NCI-H460 (cell line): ENCODE results near the gene CDK17. TPM values are rescaled to one million over a fixed set of nuclear protein-coding genes. Genes with fewer than 3 reads are reported as not detected.
"Not testable (repeated sequence)": the region's sequence is repeated elsewhere in the genome, so short reads cannot be mapped to it uniquely, and the experiment has no call there.

ENCODE experiments used
- DNase-seq: peaks from one replicate; pipeline ENCODE4 v3.0.0-alpha.2; 2016; ENCODE audit warnings: low read depth; ENCODE audit errors: extremely low read depth
- total RNA-seq: library from RNA; depleted of rRNA; stranded (reverse); fragments of >200 nt; shearing (Covaris generic); gene quantifications from 2 replicates; pipeline ENCODE4 v1.2.3, GENCODE V29; 2014

CDK17 gene
- total RNA-seq, 1 experiment from 2014 or later: 43.1 TPM

DNA sequence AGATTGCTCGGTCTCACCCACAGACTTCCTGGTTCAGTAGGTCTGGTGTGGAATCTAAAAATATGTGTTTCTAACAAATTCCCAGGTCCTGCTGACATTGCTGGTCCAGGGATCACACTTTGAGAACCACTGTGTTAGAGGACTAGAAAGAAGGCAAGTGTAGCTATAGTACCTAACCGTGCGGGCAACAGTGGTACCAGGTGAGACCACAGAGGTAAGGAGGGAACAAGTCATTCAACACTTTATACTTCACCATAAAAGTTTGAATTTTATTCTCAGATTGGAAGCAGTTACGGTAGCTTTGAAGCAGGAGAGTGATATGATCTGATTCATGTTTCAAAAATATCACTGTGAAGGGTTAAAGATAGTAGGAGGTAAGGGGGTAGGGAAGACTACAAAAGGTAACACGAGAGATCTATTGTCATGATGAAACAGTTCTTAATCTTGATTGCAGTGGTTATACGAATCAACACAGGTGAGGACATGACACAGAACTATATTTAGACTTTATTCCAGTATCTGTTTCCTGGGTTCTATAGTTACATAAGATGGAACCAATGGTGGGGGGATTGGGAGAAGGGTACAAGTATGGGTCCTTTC is 73.5 kb downstream of the CDK17 start:
- no peak for DNase-seq

GRCh38 chr12:96323906-96324305 is 76.3 kb downstream of the CDK17 start:
- no peak for DNase-seq

GRCh38 chr12:96322720-96323119 is 77.5 kb downstream of the CDK17 start:
- no peak for DNase-seq

DNA sequence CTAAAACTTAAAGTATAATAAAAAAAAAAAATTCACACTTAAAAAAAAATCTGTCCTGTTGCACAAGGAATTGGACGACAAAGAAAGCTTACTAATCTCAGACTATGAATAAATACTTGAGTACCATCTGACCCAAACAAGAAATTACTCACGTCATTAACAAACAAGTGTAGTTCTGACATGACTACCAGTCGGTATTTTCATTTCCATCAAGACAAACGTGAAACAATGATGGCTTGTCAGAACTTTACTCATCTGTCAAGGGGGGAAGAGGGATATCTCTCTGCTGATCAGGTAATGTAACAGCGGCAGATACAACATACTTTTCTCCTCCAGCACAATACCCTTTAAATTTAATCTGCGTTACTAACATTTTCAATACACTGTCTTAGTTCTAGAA is 78.3 kb downstream of the CDK17 start:
- DNase-seq: no peak

DNA sequence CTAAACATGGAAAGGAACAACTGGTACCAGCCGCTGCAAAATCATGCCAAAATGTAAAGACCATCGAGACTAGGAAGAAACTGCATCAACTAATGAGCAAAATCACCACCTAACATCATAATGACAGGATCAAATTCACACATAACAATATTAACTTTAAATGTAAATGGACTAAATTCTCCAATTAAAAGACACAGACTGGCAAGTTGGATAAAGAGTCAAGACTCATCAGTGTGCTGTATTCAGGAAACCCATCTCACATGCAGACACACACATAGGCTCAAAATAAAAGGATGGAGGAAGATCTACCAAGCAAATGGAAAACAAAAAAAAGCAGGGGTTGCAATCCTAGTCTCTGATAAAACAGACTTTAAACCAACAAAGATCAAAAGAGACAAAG is 82.4 kb downstream of the CDK17 start:
- not testable (repeated sequence) for DNase-seq

- DNase-seq: not testable (repeated sequence)
Measured at GRCh38 chr12:96315741-96316481, 84.3 kb downstream of the CDK17 start.

GRCh38 chr12:96314723-96315122 is 85.5 kb downstream of the CDK17 start:
- DNase-seq: no peak

DNA sequence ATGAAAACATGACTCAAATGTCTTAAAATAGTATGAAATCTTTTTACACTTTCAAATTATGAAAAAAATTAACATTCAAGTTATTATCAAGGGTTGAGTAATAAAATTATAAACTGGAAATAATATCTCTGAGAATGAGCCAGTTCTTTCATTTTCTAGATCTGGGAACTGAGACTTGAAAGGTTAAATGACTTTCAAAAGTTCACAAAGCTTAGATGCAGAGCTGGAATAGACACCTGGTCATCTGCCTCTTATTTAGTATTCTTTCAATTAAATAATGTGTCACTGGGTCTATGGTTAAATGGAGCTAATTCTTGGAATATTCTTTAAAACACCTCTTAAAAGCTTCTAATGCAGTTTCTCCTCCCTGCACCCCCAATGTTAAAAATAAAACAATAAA is 86.6 kb downstream of the CDK17 start:
- no peak for DNase-seq

GRCh38 chr12:96311191-96311590 is 89.0 kb downstream of the CDK17 start:
- no peak for DNase-seq

DNA sequence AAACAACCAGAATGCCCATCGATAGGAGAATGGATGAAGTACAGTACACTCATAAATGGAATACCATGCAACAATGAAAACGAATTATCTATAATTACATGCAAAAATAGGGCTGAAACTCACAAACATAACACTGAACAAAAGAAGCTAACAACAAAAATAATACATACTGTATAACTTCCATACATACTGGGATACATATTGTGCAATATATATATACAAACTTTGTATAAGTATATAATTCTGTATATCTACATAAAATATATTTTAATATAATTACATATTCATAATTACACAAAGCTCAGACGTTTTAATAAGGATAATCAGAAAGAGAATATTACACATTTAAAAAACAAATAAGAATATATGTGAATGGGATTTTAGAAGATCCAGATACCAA is 90.2 kb downstream of the CDK17 start:
- DNase-seq: no peak

DNA sequence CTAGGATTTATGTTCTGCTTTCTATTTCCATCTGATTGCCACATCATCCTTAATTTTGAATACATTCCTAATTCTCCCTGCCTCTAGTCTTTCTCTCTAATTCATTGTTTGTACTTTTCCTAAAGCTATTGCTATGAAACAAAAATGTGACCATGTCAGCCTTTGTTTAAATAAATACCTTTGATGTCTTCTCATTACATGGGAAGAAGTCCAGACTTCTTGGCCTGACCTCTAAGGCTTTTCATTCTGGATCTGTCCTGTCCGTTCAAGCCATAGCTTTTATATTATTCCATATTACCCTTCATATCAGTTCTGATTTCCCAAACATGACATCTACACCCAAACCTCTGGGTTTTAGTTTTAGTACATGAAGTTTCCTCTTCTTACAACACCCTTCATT is 91.4 kb downstream of the CDK17 start:
- no peak for DNase-seq

DNA sequence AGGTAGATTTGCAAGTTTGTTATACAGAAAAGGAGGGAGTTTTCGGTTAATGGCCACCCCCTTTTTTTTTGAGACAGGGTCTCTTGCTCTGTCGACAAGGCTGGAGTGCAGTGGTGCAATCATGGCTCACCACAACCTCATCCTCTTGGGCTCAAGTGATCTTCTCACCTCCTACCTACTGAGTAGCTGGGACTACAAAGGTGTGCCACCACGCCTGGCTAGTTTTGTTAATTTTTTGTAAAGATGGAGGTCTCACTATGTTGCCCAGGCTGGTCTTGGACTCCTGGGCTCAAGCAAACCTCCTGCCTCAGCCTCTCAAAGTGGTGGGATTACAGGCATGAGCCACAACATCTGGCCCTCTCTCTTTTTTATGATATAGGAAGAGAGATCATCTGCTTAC is 94.6 kb downstream of the CDK17 start:
- DNase-seq: no peak

GRCh38 chr12:96303653-96304052 is 96.6 kb downstream of the CDK17 start:
- DNase-seq: no peak

- DNase-seq: no peak
Measured at GRCh38 chr12:96302687-96303310, 97.4 kb downstream of the CDK17 start.

GRCh38 chr12:96301732-96302131 is 98.5 kb downstream of the CDK17 start:
- no peak for DNase-seq

DNA sequence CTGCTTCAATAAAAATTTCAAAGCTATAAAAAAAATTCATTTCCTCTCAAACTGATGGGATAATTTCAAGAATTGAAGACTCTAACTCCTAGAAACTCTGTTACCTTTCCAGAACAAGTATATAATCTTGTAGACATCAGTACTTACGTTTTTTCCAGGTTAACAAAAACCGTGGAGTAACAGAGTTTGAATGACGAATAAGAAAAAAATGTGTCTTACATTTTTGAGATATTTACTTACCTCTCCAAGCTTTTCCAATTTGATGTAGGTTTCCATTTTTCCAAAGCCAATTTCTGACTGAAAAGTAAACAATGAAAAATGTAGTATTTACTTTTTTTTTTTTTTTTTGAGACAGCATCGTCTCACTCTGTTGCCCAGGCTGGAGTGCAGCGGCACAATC is 100.2 kb downstream of the CDK17 start:
- no peak for DNase-seq

GRCh38 chr12:96297504-96297903 is 102.7 kb downstream of the CDK17 start:
- DNase-seq: no peak

DNA sequence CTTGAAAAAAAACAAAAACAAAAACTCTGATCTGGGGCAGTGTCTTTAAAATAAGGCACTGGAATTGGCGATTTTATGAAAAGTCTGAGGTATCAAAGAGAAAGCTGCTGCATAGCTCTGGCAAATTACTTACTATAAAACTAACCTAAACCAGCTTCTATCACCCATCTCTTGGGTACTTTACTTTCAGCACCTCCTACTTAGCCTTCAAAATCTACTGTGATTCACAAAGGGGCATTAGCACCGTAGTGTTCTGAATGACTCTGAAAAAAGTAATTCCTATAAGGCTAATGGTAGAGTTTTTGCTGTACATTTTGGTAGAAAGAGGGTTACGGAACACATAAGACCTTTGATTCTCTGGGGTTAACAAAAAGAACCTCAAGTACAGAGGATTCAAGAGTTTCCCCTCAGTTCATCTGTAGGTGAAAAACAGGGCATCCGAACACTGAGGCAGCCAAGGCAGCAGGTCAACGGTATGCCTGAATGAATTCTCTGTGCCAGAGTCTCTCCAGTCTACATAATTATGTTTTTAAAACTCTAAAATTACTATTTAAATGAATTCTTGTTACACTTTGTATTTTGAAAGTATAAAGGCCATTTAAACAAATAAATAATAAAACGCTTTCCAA is 104.6 kb downstream of the CDK17 start:
- no peak for DNase-seq

DNA sequence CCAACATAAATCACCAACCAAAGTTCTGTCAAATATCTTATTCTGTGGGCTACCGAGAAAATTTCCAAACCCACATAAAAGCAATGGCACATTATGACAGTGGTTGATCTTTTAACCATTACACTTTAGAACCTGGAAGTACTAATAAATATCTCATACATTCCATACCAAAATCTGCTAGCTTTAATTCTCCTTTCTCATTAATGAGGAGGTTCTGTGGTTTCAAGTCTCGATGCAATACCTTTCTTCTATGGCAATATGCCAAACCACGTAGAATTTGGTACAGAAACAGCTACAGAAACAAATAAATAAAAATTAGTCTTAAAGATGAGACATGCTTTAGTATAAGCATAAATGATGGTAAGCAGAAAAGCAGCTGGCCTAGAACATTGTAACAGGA is 105.4 kb downstream of the CDK17 start:
- no peak for DNase-seq

- DNase-seq: no peak
Measured at GRCh38 chr12:96293093-96293492, 107.1 kb downstream of the CDK17 start.

DNA sequence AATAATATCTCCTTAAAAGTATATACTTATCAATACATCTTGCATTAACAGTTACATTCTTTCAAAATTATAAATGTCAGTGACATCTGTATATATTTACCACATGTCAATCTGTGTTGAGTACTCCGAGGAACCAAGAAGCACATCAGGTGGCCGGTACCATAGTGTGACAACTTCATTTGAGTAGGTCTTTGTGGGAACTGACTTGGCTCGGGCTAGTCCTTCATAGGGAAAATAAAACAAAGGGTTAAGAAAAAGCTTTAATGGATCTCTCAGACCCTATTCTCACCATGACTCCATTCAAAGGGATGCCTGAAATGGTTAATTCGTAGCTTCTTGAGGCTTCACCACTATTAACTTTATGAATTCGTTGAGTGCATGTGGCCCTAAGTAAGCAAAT is 111.2 kb downstream of the CDK17 start:
- DNase-seq: no peak

DNA sequence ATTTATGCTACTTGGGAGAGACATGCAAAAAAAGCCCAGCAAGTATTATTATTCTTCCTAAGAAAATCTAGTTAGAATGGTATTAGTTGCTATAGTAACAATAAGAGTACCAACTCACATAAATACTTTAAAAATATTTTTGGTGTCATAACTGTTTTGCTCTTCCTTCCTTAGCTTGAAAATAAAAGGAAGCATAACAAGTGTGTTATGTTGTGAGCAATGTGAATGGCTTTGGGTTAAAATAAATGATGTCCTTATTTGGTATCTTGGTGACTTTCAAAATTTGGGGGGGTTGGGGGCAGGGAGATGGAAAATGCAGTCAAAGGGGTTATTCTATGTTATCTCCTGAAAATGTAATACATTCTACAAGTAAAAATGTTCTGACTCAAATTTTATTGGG is 115.1 kb downstream of the CDK17 start:
- no peak for DNase-seq
